Activated naive CD4-positive, alpha-beta T cell treated with anti-CD3 and anti-CD28 coated beads, Interleukin-2, amount 50 U/mL, for 24 hours (primary cell): ENCODE results near the gene ZFP2.

Source experiments
- H3K27ac Mint-ChIP-seq: one replicate; pipeline ENCODE4 v1.8.0; 2021; ENCODE audit warnings: mild to moderate bottlenecking, mixed read lengths
- H3K27me3 Mint-ChIP-seq: one replicate; pipeline ENCODE4 v1.8.0; 2021; ENCODE audit warnings: mixed read lengths
- H3K36me3 Mint-ChIP-seq: one replicate; pipeline ENCODE4 v1.8.0; 2021; ENCODE audit warnings: mixed read lengths
- H3K4me1 Mint-ChIP-seq: one replicate; pipeline ENCODE4 v1.8.0; 2021; ENCODE audit warnings: mixed read lengths
- H3K4me3 Mint-ChIP-seq: one replicate; pipeline ENCODE4 v1.8.0; 2021; ENCODE audit warnings: mild to moderate bottlenecking, mixed read lengths
- H3K9me3 Mint-ChIP-seq: one replicate; pipeline ENCODE4 v1.8.0; 2021; ENCODE audit warnings: mixed read lengths

Gene ZFP2

DNA sequence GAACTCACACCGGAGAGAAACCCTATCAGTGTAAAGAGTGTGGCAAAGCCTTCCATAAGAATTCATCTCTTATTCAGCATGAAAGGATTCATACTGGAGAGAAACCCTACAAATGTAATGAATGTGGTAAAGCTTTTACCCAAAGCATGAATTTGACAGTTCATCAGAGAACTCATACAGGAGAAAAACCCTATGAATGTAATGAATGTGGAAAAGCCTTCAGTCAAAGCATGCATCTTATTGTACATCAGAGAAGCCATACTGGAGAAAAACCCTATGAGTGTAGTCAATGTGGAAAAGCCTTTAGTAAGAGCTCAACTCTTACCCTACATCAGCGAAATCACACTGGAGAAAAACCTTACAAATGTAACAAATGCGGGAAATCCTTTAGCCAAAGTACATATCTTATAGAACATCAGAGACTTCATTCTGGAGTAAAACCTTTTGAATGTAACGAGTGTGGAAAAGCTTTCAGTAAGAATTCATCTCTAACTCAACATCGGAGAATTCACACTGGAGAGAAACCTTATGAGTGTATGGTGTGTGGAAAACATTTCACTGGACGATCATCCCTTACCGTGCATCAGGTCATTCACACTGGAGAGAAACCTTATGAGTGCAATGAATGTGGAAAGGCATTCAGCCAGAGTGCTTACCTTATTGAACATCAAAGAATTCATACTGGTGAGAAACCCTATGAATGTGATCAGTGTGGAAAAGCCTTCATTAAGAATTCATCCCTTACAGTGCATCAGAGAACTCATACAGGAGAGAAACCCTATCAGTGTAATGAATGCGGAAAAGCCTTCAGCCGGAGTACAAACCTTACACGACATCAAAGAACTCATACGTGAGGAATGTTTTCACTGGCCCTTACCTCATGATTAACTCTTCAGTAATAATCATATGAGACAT, 36.4 kb downstream of the ZFP2 start:
- Mint-ChIP-seq H3K27ac (no peak overlapping the region), H3K36me3 (peaks cover 59% of the 10 kb centered on the region)

GRCh38 chr5:178940569-178941360, 45.1 kb downstream of the ZFP2 start, which contains the start of gene ZNF454:
Gene ZNF454, plus strand, starts transcription at chr5:178941198. Its CDS starts 1,594 bp downstream, at chr5:178942792.
- no peak within 1 kb of the TSS for H3K4me3 Mint-ChIP-seq
- H3K27ac Mint-ChIP-seq = no peak within 1 kb of the TSS
- H3K4me1 Mint-ChIP-seq = no peaks in the 10 kb centered on the region
- H3K9me3 Mint-ChIP-seq = peaks cover 39% of the 10 kb centered on the region
- peaks cover 37% of the 10 kb centered on the region for H3K36me3 Mint-ChIP-seq
- H3K27me3 Mint-ChIP-seq = peaks cover 28% of the 10 kb centered on the region

More for the DNA sequence above, 36.4 kb downstream of the ZFP2 start:
- Mint-ChIP-seq H3K4me1 (no peaks in the 10 kb centered on the region), H3K27me3 (no peaks in the 10 kb centered on the region), H3K4me3 (no peak overlapping the region), H3K9me3 (peaks cover 27% of the 10 kb centered on the region)

DNA sequence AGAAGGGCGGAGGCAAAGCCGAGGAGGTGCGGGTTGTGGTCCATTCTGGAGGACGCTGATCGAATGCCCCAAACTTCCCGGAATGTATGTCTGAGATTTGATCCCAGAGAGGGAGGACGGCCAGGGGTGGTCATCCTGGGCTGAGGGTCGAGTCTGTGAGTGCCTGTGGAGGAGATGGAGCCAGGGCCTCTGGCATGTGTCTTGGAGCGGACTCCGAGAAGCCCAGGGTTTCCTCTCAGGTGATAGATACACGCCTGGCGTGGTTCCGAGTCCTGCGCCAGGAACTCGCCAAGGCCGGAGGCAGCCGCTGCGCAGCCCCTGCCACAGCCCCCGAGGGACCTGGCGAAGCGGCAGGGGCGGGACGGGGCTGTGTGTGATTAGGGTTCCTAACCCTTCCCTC, 45.6 kb downstream of the ZFP2 start:
- H3K36me3 Mint-ChIP-seq = peaks cover 36% of the 10 kb centered on the region
- no peak overlapping the region for H3K27ac Mint-ChIP-seq
- peaks cover 38% of the 10 kb centered on the region for H3K9me3 Mint-ChIP-seq

GRCh38 chr5:178965465-178966055, 69.8 kb downstream of the ZFP2 start:
- no peak overlapping the region for H3K27ac Mint-ChIP-seq
- peaks cover 6% of the 10 kb centered on the region for H3K27me3 Mint-ChIP-seq
- peaks cover 29% of the 10 kb centered on the region for H3K9me3 Mint-ChIP-seq
- no peak overlapping the region for H3K4me3 Mint-ChIP-seq
- no peaks in the 10 kb centered on the region for H3K4me1 Mint-ChIP-seq
- H3K36me3 Mint-ChIP-seq = peaks cover 21% of the 10 kb centered on the region

More for the DNA sequence above, 45.6 kb downstream of the ZFP2 start:
- H3K27me3 Mint-ChIP-seq = peaks cover 28% of the 10 kb centered on the region
- H3K4me3 Mint-ChIP-seq = no peak overlapping the region
- no peaks in the 10 kb centered on the region for H3K4me1 Mint-ChIP-seq

DNA sequence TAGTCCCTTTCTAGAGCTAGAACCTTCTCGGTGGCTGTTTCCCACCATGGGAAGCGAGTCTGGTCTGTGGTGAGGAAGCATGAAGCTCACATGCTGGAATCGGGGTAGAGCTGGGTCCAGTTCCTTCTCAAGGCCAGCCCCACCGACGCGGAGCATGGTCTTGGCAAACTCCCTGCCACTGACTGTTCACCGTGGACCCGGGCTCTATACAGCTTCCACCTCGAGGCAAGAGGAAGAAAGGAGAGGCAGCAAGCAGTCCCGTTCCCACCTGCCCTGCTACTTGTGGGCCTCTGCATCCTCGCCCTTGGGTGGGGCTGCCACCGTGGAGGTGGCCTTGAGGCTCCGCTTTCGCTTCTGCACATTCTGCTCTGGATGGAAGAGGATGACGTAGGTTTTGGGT, 85.7 kb downstream of the ZFP2 start:
- H3K4me1 Mint-ChIP-seq = no peaks in the 10 kb centered on the region
- H3K27ac Mint-ChIP-seq = no peak overlapping the region
- peaks cover 2% of the 10 kb centered on the region for H3K27me3 Mint-ChIP-seq
- no peaks in the 10 kb centered on the region for H3K36me3 Mint-ChIP-seq
- H3K4me3 Mint-ChIP-seq = no peak overlapping the region
- H3K9me3 Mint-ChIP-seq = peaks cover 22% of the 10 kb centered on the region
